K562 (cell line): ENCODE data around the gene ZNF627. TPM values are rescaled to one million over a fixed set of nuclear protein-coding genes. Genes with fewer than 3 reads are reported as not detected.
A peak's percentile ranks its signal among the peaks of the same experiment; 100 is the strongest.

Source experiments
- ARID1B ChIP-seq: fragments of 450-650 bp; IDR thresholded peaks from 2 replicates; pipeline ENCODE4 v1.6.1; 2016; ENCODE audit warnings: antibody characterized with exemption, mild to moderate bottlenecking, inconsistent platforms
- BCOR ChIP-seq: fragments of 450-650 bp; IDR thresholded peaks from 2 replicates; pipeline ENCODE4 v1.6.1; 2016
- GABPB1 ChIP-seq: sonication (generic); formaldehyde crosslinking; IDR thresholded peaks from 2 replicates; pipeline ENCODE4 v1.8.0; 2022; ENCODE audit warnings: mild to moderate bottlenecking, missing genetic modification reagents
- ILF3 ChIP-seq: fragments of 450-650 bp; IDR thresholded peaks from 2 replicates; pipeline ENCODE4 v1.6.1; 2018; ENCODE audit warnings: antibody characterized with exemption, mild to moderate bottlenecking, moderate library complexity, borderline replicate concordance
- IRF9 ChIP-seq: fragments of 450-650 bp; IDR thresholded peaks from 2 replicates; pipeline ENCODE4 v1.6.1; 2016; ENCODE audit warnings: missing biosample characterization, missing genetic modification characterization
- KLF16 ChIP-seq: IDR thresholded peaks from 2 replicates; pipeline ENCODE4 v1.6.1; 2016; ENCODE audit warnings: antibody characterized with exemption
- L3MBTL2 ChIP-seq: fragments of 450-650 bp; IDR thresholded peaks from 2 replicates; pipeline ENCODE4 v1.6.1; 2016; ENCODE audit warnings: mild to moderate bottlenecking, moderate library complexity
- POLR2AphosphoS5 ChIP-seq: IDR thresholded peaks from 2 replicates; pipeline ENCODE4 v1.6.1; 2011; ENCODE audit warnings: mild to moderate bottlenecking, low read depth, low read length, moderate library complexity; ENCODE audit not compliant: control insufficient read depth, insufficient read depth
- PRMT5 ChIP-seq: sonication (generic); formaldehyde crosslinking; IDR thresholded peaks from 2 replicates; pipeline ENCODE4 v1.5.0; 2020; ENCODE audit warnings: missing genetic modification reagents
- PTTG1 ChIP-seq: fragments of 450-650 bp; IDR thresholded peaks from 2 replicates; pipeline ENCODE4 v1.6.1; 2016; ENCODE audit warnings: low read depth, mild to moderate bottlenecking, missing genetic modification characterization, missing compliant biosample characterization
- RBM14 ChIP-seq: fragments of 200-400 bp; formaldehyde crosslinking; IDR thresholded peaks from 2 replicates; pipeline ENCODE4 v1.6.1; 2018; ENCODE audit warnings: low read depth, mild to moderate bottlenecking, low read length, moderate library complexity, borderline replicate concordance; ENCODE audit not compliant: insufficient read depth
- RCOR1 ChIP-seq, 2 experiments: IDR thresholded peaks; 2 replicates each; pipeline ENCODE4 v1.6.1; 2012; ENCODE audit warnings: low read depth in 2 of 2, low read length in 2 of 2, borderline replicate concordance in 1 of 2, improper control_type of control experiment in 1 of 2
- TOE1 ChIP-seq, 2 experiments: fragments of 450-650 bp in 1 of 2; sonication (generic) in 1 of 2; formaldehyde crosslinking in 1 of 2; IDR thresholded peaks; 2 replicates each; pipeline versions ENCODE4 v1.7.1 to v1.8.0; 2016 to 2022; ENCODE audit warnings: borderline replicate concordance in 2 of 2, mild to moderate bottlenecking in 2 of 2, antibody characterized with exemption in 1 of 2, inconsistent platforms in 1 of 2, low read depth in 1 of 2, missing genetic modification reagents in 1 of 2, moderate library complexity in 1 of 2
- USF1 ChIP-seq: sonication (generic); formaldehyde crosslinking; IDR thresholded peaks from 2 replicates; pipeline ENCODE4 v1.9.0; 2022; ENCODE audit warnings: mild to moderate bottlenecking, missing genetic modification reagents
- ZBTB2 ChIP-seq: fragments of 450-650 bp; IDR thresholded peaks from 2 replicates; pipeline ENCODE4 v1.6.1; 2016; ENCODE audit warnings: antibody characterized with exemption
- ZBTB26 ChIP-seq: fragments of 450-650 bp; formaldehyde crosslinking; IDR thresholded peaks from 2 replicates; pipeline ENCODE4 v1.4.0; 2022; ENCODE audit warnings: missing genetic modification characterization
- ZNF134 ChIP-seq: fragments of 250-450 bp; sonication (Bioruptor Pico); conservative IDR thresholded peaks from 2 replicates; pipeline ENCODE4 v1.4.0; 2020
- ZNF197 ChIP-seq: fragments of 200-800 bp; sonication (Bioruptor generic); IDR thresholded peaks from 2 replicates; pipeline ENCODE4 v1.6.1; 2016; ENCODE audit warnings: low read depth, missing genetic modification characterization, missing compliant biosample characterization
- ZNF263 ChIP-seq: sonication (generic); formaldehyde crosslinking; IDR thresholded peaks from 2 replicates; pipeline ENCODE4 v1.8.0; 2022; ENCODE audit warnings: mild to moderate bottlenecking, missing genetic modification reagents, borderline replicate concordance
- ZNF740 ChIP-seq, 3 experiments: fragments of 200-800 bp in 1 of 3; sonication (Bioruptor generic) in 1 of 3; sonication (generic) in 1 of 3; formaldehyde crosslinking in 1 of 3; IDR thresholded peaks; 2 replicates each; pipeline versions ENCODE4 v1.6.1 to v1.8.0; 2016 to 2022; ENCODE audit warnings: mild to moderate bottlenecking in 2 of 3, missing compliant biosample characterization in 2 of 3, missing genetic modification characterization in 2 of 3, missing genetic modification reagents in 1 of 3
- ZZZ3 ChIP-seq: fragments of 450-650 bp; IDR thresholded peaks from 2 replicates; pipeline ENCODE4 v1.6.1; 2016; ENCODE audit warnings: antibody characterized with exemption, mild to moderate bottlenecking, moderate library complexity
- polyA plus RNA-seq, 8 experiments: library from polyadenylated mRNA; depleted of rRNA in 4 of 8; stranded (reverse) in 5 of 8; unstranded in 3 of 8; fragments of >200 nt; fragmentation: Nextera tagmentation in 2 of 8; fragmentation: Illumina TruSeq in 1 of 8; extraction: Ambion mirVana in 2 of 8; extraction: Trizol in 1 of 8; gene quantifications; 2 replicates each; pipeline versions ENCODE4 v1.2.1 to v1.2.3, GENCODE V29; 2011 to 2014; ENCODE audit warnings: inconsistent platforms in 1 of 8, missing spikeins in 1 of 8
- total RNA-seq, 7 experiments: library from RNA; depleted of rRNA in 6 of 7; stranded (reverse); fragments of >200 nt in 6 of 7; fragmentation: Illumina TruSeq in 2 of 7; extraction: Trizol in 2 of 7; gene quantifications; 2 replicates each; pipeline versions ENCODE4 v1.2.1 to v1.2.3, GENCODE V29; 2011 to 2021; ENCODE audit warnings: low replicate concordance in 1 of 7

Gene ZNF627
- total and polyA plus RNA-seq, 9 of the 15 experiments (the other 6 are each of a cell fraction or from before 2014, with no cell fraction given) = 6.4 to 19.9 (median 10.6) TPM

- TF ChIP-seq ZNF740 (CRISPR knock-in tag; IDR thresholded peaks at IDR 0.05) (peak; percentile 65; the same call in 1 of the 2 replicates), ZNF740 (tag; IDR thresholded peaks at IDR 0.05) (no peak), RCOR1 (IDR thresholded peaks at IDR 0.05; ENCODE audit: borderline replicate concordance in 1 of 2, low read depth in 2 of 2, low read length in 2 of 2) (peak in 1 of 2 experiments; percentile 65; a peak in 2 of 4 replicates), ZBTB26 (no peak), L3MBTL2 (peak; percentile 64), ZNF263 (peak; percentile 95), BCOR (peak; percentile 42; the same call in 1 of the 2 replicates), PTTG1 (no peak), ILF3 (no peak), ZZZ3 (no peak), IRF9 (no peak), TOE1 (IDR thresholded peaks at IDR 0.05; ENCODE audit: borderline replicate concordance) (peak; percentile 73; the same call in 1 of the 2 replicates), TOE1 (CRISPR knock-in tag; IDR thresholded peaks at IDR 0.05; ENCODE audit: borderline replicate concordance, low read depth) (no peak), USF1 (CRISPR knock-in tag) (peak; percentile 61), ZBTB2 (no peak), ZNF197 (CRISPR knock-in tag) (0 out of 2 replicates have a peak, but pooled peaks have one; percentile 77), RBM14 (no peak), GABPB1 (CRISPR knock-in tag) (peak; percentile 32; the same call in 1 of the 2 replicates), PRMT5 (CRISPR knock-in tag) (no peak), KLF16 (peak; percentile 77), ZNF134 (CRISPR knock-in tag) (no peak), ARID1B (peak; percentile 80), POLR2AphosphoS5 (peak; percentile 48; the same call in 1 of the 2 replicates)
These were observed 18.8 kb upstream of the ZNF627 start (continued) for GRCh38 chr19:11578258-11579142.
